Measurements from ENCODE around the gene LRMDA. TPM values are rescaled to one million over a fixed set of nuclear protein-coding genes. Genes with fewer than 3 reads are reported as not detected.

The LRMDA gene
- total and polyA plus RNA-seq, 2 of the 13 experiments (the other 11 are each of a cell fraction or from before 2014, with no cell fraction given): 13.4 to 22.0 TPM

DNA sequence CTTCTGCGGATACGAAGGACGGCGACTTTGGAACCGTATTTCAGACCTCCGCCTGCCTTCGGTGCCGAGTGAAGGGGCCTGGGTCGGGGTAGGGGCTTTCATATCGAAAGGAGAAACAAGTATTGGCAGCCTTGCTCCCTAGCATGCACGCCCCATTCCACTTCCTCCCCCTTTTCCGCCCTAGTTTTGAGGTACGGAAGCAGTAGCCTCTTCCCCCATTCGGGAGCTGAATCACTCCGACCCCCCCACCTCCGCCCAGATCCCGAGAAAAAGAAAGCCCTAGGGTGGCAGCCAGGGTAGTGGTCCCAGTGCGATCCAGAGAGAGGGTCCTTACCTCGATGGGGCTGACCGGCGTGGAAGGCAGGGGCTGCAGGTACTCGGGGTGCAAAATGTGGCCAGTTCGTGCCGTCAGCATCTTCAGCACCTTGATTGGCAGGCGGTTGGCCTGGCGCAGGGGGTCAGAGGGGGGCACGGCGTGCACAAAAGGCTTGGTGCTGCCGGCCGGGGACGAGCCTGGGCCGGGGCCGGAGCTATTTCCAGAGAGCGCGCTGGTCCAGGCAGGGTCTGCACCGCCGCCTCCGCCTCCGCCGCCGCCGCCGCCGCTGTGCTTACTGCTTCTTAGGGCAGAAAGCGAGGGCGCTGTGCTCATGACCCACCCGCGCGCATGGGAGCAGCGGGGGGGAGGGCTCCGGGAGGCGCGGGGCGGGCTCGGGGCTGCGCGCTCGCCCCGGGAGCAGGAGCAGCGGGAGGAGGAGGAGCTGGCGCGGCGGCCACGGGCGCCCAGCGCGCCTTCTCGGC lies 30.5 kb upstream of the LRMDA start (continued):
- TF ChIP-seq, protein P1, sequence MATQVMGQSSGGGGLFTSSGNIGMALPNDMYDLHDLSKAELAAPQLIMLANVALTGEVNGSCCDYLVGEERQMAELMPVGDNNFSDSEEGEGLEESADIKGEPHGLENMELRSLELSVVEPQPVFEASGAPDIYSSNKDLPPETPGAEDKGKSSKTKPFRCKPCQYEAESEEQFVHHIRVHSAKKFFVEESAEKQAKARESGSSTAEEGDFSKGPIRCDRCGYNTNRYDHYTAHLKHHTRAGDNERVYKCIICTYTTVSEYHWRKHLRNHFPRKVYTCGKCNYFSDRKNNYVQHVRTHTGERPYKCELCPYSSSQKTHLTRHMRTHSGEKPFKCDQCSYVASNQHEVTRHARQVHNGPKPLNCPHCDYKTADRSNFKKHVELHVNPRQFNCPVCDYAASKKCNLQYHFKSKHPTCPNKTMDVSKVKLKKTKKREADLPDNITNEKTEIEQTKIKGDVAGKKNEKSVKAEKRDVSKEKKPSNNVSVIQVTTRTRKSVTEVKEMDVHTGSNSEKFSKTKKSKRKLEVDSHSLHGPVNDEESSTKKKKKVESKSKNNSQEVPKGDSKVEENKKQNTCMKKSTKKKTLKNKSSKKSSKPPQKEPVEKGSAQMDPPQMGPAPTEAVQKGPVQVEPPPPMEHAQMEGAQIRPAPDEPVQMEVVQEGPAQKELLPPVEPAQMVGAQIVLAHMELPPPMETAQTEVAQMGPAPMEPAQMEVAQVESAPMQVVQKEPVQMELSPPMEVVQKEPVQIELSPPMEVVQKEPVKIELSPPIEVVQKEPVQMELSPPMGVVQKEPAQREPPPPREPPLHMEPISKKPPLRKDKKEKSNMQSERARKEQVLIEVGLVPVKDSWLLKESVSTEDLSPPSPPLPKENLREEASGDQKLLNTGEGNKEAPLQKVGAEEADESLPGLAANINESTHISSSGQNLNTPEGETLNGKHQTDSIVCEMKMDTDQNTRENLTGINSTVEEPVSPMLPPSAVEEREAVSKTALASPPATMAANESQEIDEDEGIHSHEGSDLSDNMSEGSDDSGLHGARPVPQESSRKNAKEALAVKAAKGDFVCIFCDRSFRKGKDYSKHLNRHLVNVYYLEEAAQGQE (IDR thresholded peaks at IDR 0.05; ENCODE audit: borderline replicate concordance in 1 of 2, low read depth in 1 of 2, low read length in 2 of 2): no peak
- TF ChIP-seq, protein P2, sequence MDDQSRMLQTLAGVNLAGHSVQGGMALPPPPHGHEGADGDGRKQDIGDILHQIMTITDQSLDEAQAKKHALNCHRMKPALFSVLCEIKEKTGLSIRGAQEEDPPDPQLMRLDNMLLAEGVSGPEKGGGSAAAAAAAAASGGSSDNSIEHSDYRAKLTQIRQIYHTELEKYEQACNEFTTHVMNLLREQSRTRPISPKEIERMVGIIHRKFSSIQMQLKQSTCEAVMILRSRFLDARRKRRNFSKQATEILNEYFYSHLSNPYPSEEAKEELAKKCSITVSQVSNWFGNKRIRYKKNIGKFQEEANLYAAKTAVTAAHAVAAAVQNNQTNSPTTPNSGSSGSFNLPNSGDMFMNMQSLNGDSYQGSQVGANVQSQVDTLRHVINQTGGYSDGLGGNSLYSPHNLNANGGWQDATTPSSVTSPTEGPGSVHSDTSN (CRISPR knock-in tag; IDR thresholded peaks at IDR 0.05; ENCODE audit: borderline replicate concordance): no peak
- no peak for TF ChIP-seq ZNF672 (CRISPR knock-in tag; IDR thresholded peaks at IDR 0.05)
- TF ChIP-seq, protein P3, sequence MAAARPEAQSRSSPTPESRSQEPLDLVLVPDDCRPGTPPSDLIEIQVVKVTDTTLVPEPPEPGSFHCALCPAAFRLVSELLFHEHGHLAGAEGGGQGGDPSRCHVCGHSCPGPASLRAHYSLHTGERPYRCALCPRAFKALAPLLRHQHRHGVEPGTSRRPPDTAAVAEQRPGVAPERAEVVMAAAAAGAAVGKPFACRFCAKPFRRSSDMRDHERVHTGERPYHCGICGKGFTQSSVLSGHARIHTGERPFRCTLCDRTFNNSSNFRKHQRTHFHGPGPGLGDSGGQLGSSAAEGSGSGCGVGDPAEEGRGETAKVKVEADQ (CRISPR knock-in tag; IDR thresholded peaks at IDR 0.05; ENCODE audit: borderline replicate concordance): no peak
- TF ChIP-seq AGO1 (IDR thresholded peaks at IDR 0.05; ENCODE audit: low read depth, low read length, poor library complexity, severe bottlenecking): peak; percentile 45
- TF ChIP-seq, protein P4, sequence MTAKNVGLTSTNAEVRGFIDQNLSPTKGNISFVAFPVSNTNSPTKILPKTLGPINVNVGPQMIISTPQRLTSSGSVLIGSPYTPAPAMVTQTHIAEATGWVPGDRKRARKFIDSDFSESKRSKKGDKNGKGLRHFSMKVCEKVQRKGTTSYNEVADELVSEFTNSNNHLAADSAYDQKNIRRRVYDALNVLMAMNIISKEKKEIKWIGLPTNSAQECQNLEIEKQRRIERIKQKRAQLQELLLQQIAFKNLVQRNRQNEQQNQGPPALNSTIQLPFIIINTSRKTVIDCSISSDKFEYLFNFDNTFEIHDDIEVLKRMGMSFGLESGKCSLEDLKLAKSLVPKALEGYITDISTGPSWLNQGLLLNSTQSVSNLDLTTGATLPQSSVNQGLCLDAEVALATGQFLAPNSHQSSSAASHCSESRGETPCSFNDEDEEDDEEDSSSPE (CRISPR knock-in tag; IDR thresholded peaks at IDR 0.05): peak; percentile 3; the same call in 1 of the 2 replicates
- TF ChIP-seq KLF13 (CRISPR knock-in tag; IDR thresholded peaks at IDR 0.05): no peak
- TF ChIP-seq MXI1 (IDR thresholded peaks at IDR 0.05; ENCODE audit: borderline replicate concordance, low read depth, low read length): no peak
- TF ChIP-seq, protein P5, sequence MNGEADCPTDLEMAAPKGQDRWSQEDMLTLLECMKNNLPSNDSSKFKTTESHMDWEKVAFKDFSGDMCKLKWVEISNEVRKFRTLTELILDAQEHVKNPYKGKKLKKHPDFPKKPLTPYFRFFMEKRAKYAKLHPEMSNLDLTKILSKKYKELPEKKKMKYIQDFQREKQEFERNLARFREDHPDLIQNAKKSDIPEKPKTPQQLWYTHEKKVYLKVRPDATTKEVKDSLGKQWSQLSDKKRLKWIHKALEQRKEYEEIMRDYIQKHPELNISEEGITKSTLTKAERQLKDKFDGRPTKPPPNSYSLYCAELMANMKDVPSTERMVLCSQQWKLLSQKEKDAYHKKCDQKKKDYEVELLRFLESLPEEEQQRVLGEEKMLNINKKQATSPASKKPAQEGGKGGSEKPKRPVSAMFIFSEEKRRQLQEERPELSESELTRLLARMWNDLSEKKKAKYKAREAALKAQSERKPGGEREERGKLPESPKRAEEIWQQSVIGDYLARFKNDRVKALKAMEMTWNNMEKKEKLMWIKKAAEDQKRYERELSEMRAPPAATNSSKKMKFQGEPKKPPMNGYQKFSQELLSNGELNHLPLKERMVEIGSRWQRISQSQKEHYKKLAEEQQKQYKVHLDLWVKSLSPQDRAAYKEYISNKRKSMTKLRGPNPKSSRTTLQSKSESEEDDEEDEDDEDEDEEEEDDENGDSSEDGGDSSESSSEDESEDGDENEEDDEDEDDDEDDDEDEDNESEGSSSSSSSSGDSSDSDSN (CRISPR knock-in tag; IDR thresholded peaks at IDR 0.05): 0 out of 2 replicates have a peak, but pooled peaks have one; percentile 1
- TF ChIP-seq, protein P6, sequence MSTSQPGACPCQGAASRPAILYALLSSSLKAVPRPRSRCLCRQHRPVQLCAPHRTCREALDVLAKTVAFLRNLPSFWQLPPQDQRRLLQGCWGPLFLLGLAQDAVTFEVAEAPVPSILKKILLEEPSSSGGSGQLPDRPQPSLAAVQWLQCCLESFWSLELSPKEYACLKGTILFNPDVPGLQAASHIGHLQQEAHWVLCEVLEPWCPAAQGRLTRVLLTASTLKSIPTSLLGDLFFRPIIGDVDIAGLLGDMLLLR (CRISPR knock-in tag; IDR thresholded peaks at IDR 0.05): no peak
- TF ChIP-seq NFATC3 (CRISPR knock-in tag; IDR thresholded peaks at IDR 0.05): 0 out of 2 replicates have a peak, but pooled peaks have one; percentile 54
- TF ChIP-seq, protein P7, sequence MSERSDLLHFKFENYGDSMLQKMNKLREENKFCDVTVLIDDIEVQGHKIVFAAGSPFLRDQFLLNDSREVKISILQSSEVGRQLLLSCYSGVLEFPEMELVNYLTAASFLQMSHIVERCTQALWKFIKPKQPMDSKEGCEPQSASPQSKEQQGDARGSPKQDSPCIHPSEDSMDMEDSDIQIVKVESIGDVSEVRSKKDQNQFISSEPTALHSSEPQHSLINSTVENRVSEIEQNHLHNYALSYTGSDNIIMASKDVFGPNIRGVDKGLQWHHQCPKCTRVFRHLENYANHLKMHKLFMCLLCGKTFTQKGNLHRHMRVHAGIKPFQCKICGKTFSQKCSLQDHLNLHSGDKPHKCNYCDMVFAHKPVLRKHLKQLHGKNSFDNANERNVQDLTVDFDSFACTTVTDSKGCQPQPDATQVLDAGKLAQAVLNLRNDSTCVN (CRISPR knock-in tag; IDR thresholded peaks at IDR 0.05; ENCODE audit: borderline replicate concordance): no peak
- TF ChIP-seq, protein P8, sequence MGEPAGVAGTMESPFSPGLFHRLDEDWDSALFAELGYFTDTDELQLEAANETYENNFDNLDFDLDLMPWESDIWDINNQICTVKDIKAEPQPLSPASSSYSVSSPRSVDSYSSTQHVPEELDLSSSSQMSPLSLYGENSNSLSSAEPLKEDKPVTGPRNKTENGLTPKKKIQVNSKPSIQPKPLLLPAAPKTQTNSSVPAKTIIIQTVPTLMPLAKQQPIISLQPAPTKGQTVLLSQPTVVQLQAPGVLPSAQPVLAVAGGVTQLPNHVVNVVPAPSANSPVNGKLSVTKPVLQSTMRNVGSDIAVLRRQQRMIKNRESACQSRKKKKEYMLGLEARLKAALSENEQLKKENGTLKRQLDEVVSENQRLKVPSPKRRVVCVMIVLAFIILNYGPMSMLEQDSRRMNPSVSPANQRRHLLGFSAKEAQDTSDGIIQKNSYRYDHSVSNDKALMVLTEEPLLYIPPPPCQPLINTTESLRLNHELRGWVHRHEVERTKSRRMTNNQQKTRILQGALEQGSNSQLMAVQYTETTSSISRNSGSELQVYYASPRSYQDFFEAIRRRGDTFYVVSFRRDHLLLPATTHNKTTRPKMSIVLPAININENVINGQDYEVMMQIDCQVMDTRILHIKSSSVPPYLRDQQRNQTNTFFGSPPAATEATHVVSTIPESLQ (CRISPR knock-in tag; conservative IDR thresholded peaks at IDR 0.05): no peak

Data from HepG2 (cell line).